Glutamatergic neuron (in vitro differentiated cells): Measurements from ENCODE around the gene UBE2E3. TPM values are rescaled to one million over a fixed set of nuclear protein-coding genes. Genes with fewer than 3 reads are reported as not detected.

ENCODE experiments used
- DNase-seq: peaks from one replicate; pipeline ENCODE4 v3.0.0; 2022
- H3K27ac Mint-ChIP-seq: one replicate; pipeline ENCODE4 v1.8.0; 2020; ENCODE audit warnings: mild to moderate bottlenecking, mixed read lengths, inconsistent platforms; ENCODE audit not compliant: unreplicated experiment
- H3K27me3 Mint-ChIP-seq: one replicate; pipeline ENCODE4 v1.8.0; 2020; ENCODE audit warnings: mild to moderate bottlenecking, moderate library complexity, mixed read lengths, inconsistent platforms; ENCODE audit not compliant: unreplicated experiment
- H3K36me3 Mint-ChIP-seq: one replicate; pipeline ENCODE4 v1.8.0; 2020; ENCODE audit warnings: mild to moderate bottlenecking, mixed read lengths, inconsistent platforms; ENCODE audit not compliant: unreplicated experiment
- H3K4me1 Mint-ChIP-seq: one replicate; pipeline ENCODE4 v1.8.0; 2020; ENCODE audit warnings: mild to moderate bottlenecking, low read depth, mixed read lengths, inconsistent platforms; ENCODE audit not compliant: unreplicated experiment
- H3K4me3 Mint-ChIP-seq: one replicate; pipeline ENCODE4 v1.8.0; 2020; ENCODE audit warnings: mild to moderate bottlenecking, mixed read lengths, inconsistent platforms; ENCODE audit not compliant: unreplicated experiment
- H3K9me3 Mint-ChIP-seq: one replicate; pipeline ENCODE4 v1.8.0; 2020; ENCODE audit warnings: mild to moderate bottlenecking, moderate library complexity, mixed read lengths, inconsistent platforms; ENCODE audit not compliant: unreplicated experiment
- CTCF ChIP-seq: fragments of 200-600 bp; sonication (generic); IDR thresholded peaks from one replicate; pipeline ENCODE4 v1.5.0; 2021; ENCODE audit not compliant: partially characterized antibody, unreplicated experiment
- total RNA-seq: library from RNA; stranded (reverse); fragmentation: NEBNext Ultra II Directional; extraction: Animal tissue kit (Norgen Biotek cat#: 25700); gene quantifications from one replicate; pipeline ENCODE4 v1.2.1, GENCODE V29; 2021; ENCODE audit not compliant: unreplicated experiment

UBE2E3 gene
- total RNA-seq, 1 donor from 2014 or later: 294 TPM

GRCh38 chr2:180938451-180938850 lies 42.0 kb upstream of the UBE2E3 start:
- DNase-seq: no peak
- Mint-ChIP-seq H3K4me3 (no peak overlapping the region), H3K4me1 (peaks cover 13% of the 10 kb centered on the region), H3K9me3 (no peaks in the 10 kb centered on the region), H3K27me3 (no peaks in the 10 kb centered on the region), H3K36me3 (no peaks in the 10 kb centered on the region), H3K27ac (no peak overlapping the region)
- TF ChIP-seq CTCF: no peak

GRCh38 chr2:180943275-180943674 lies 37.1 kb upstream of the UBE2E3 start:
- no peak for DNase-seq
- Mint-ChIP-seq H3K27me3 (no peaks in the 10 kb centered on the region), H3K27ac (no peak overlapping the region), H3K4me3 (no peak overlapping the region), H3K9me3 (no peaks in the 10 kb centered on the region), H3K36me3 (no peaks in the 10 kb centered on the region), H3K4me1 (peaks cover 5% of the 10 kb centered on the region)
- no peak for TF ChIP-seq CTCF

GRCh38 chr2:180944372-180944771 lies 36.0 kb upstream of the UBE2E3 start:
- TF ChIP-seq CTCF: no peak
- H3K4me1 Mint-ChIP-seq: peaks cover 5% of the 10 kb centered on the region
- H3K27me3 Mint-ChIP-seq: no peaks in the 10 kb centered on the region
- no peak overlapping the region for H3K27ac Mint-ChIP-seq
- no peak overlapping the region for H3K4me3 Mint-ChIP-seq
- no peaks in the 10 kb centered on the region for H3K36me3 Mint-ChIP-seq
- no peaks in the 10 kb centered on the region for H3K9me3 Mint-ChIP-seq
- DNase-seq: no peak

- H3K9me3 Mint-ChIP-seq: no peaks in the 10 kb centered on the region
- H3K27ac Mint-ChIP-seq: no peak overlapping the region
- no peak for DNase-seq
- TF ChIP-seq CTCF: no peak
- peaks cover 5% of the 10 kb centered on the region for H3K4me1 Mint-ChIP-seq
- no peaks in the 10 kb centered on the region for H3K27me3 Mint-ChIP-seq
- no peaks in the 10 kb centered on the region for H3K36me3 Mint-ChIP-seq
- H3K4me3 Mint-ChIP-seq: no peak overlapping the region
Measured at GRCh38 chr2:180947208-180947689, 33.2 kb upstream of the UBE2E3 start.

GRCh38 chr2:180949896-180950295 lies 30.5 kb upstream of the UBE2E3 start:
- H3K36me3 Mint-ChIP-seq: no peaks in the 10 kb centered on the region
- DNase-seq: no peak
- H3K27ac Mint-ChIP-seq: no peak overlapping the region
- H3K4me1 Mint-ChIP-seq: no peaks in the 10 kb centered on the region
- H3K4me3 Mint-ChIP-seq: no peak overlapping the region
- H3K27me3 Mint-ChIP-seq: no peaks in the 10 kb centered on the region
- peaks cover 2% of the 10 kb centered on the region for H3K9me3 Mint-ChIP-seq
- no peak for TF ChIP-seq CTCF
